ENCODE data around the gene SETDB2.

The SETDB2 gene

GRCh38 chr13:49452725-49453457 is 8.8 kb downstream of the SETDB2 start:
- TF ChIP-seq EZH2 (IDR thresholded peaks at IDR 0.05) (no peak), FOXP2 (optimal IDR thresholded peaks at IDR 0.05; ENCODE audit: control extremely low read depth, extremely low read length, insufficient read depth) (no peak), POLR2AphosphoS5 (IDR thresholded peaks at IDR 0.05; ENCODE audit: borderline replicate concordance, low read depth, low read length) (no peak)
- no peaks in the 10 kb centered on the region for H3K36me3 ChIP-seq (ENCODE audit: insufficient read depth, low read length)

GRCh38 chr13:49453465-49453864 is 9.4 kb downstream of the SETDB2 start:
- TF ChIP-seq POLR2AphosphoS5 (IDR thresholded peaks at IDR 0.05; ENCODE audit: borderline replicate concordance, low read depth, low read length) (no peak), FOXP2 (optimal IDR thresholded peaks at IDR 0.05; ENCODE audit: control extremely low read depth, extremely low read length, insufficient read depth) (no peak), EZH2 (IDR thresholded peaks at IDR 0.05) (no peak)

More at GRCh38 chr13:49452725-49453457, 8.8 kb downstream of the SETDB2 start:
- H3K9ac ChIP-seq (ENCODE audit: insufficient read length): no peak overlapping the region
- DNase-seq (ENCODE audit: low read depth, low spot score): no peak
- H3K9me3 ChIP-seq (ENCODE audit: low read depth, low read length): no peaks in the 10 kb centered on the region
- H3K27ac ChIP-seq: no peak overlapping the region
- H3K4me3 ChIP-seq: no peak overlapping the region

GRCh38 chr13:49454388-49455006 is 10.4 kb downstream of the SETDB2 start:
- DNase-seq (ENCODE audit: low read depth, low spot score): no peak
- Histone ChIP-seq H3K9me3 (ENCODE audit: low read depth, low read length) (no peaks in the 10 kb centered on the region), H3K9ac (ENCODE audit: insufficient read length) (no peak overlapping the region), H3K4me3 (no peak overlapping the region), H3K36me3 (ENCODE audit: insufficient read depth, low read length) (no peaks in the 10 kb centered on the region), H3K27ac (no peak overlapping the region)
- no peak for TF ChIP-seq EZH2 (IDR thresholded peaks at IDR 0.05)
- no peak for TF ChIP-seq FOXP2 (optimal IDR thresholded peaks at IDR 0.05; ENCODE audit: control extremely low read depth, extremely low read length, insufficient read depth)
- no peak for TF ChIP-seq POLR2AphosphoS5 (IDR thresholded peaks at IDR 0.05; ENCODE audit: borderline replicate concordance, low read depth, low read length)

More at GRCh38 chr13:49453465-49453864, 9.4 kb downstream of the SETDB2 start:
- Histone ChIP-seq H3K9me3 (ENCODE audit: low read depth, low read length) (no peaks in the 10 kb centered on the region), H3K36me3 (ENCODE audit: insufficient read depth, low read length) (no peaks in the 10 kb centered on the region), H3K27ac (no peak overlapping the region), H3K4me3 (no peak overlapping the region), H3K9ac (ENCODE audit: insufficient read length) (no peak overlapping the region)
- no peak for DNase-seq (ENCODE audit: low read depth, low spot score)

- H3K9ac ChIP-seq (ENCODE audit: insufficient read length): no peak overlapping the region
- no peak overlapping the region for H3K4me3 ChIP-seq
- H3K9me3 ChIP-seq (ENCODE audit: low read depth, low read length): no peaks in the 10 kb centered on the region
- TF ChIP-seq EZH2 (IDR thresholded peaks at IDR 0.05): no peak
- TF ChIP-seq FOXP2 (optimal IDR thresholded peaks at IDR 0.05; ENCODE audit: control extremely low read depth, extremely low read length, insufficient read depth): no peak
- no peak for TF ChIP-seq POLR2AphosphoS5 (IDR thresholded peaks at IDR 0.05; ENCODE audit: borderline replicate concordance, low read depth, low read length)
- H3K36me3 ChIP-seq (ENCODE audit: insufficient read depth, low read length): no peaks in the 10 kb centered on the region
- DNase-seq (ENCODE audit: low read depth, low spot score): no peak
- H3K27ac ChIP-seq: no peak overlapping the region
Observed at GRCh38 chr13:49455007-49455398, 10.9 kb downstream of the SETDB2 start.

GRCh38 chr13:49456156-49456555 is 12.1 kb downstream of the SETDB2 start:
- no peak overlapping the region for H3K9ac ChIP-seq (ENCODE audit: insufficient read length)
- H3K36me3 ChIP-seq (ENCODE audit: insufficient read depth, low read length): no peaks in the 10 kb centered on the region
- TF ChIP-seq EZH2 (IDR thresholded peaks at IDR 0.05): no peak
- TF ChIP-seq FOXP2 (optimal IDR thresholded peaks at IDR 0.05; ENCODE audit: control extremely low read depth, extremely low read length, insufficient read depth): no peak
- no peak for TF ChIP-seq POLR2AphosphoS5 (IDR thresholded peaks at IDR 0.05; ENCODE audit: borderline replicate concordance, low read depth, low read length)
- H3K9me3 ChIP-seq (ENCODE audit: low read depth, low read length): no peaks in the 10 kb centered on the region
- no peak overlapping the region for H3K27ac ChIP-seq
- no peak overlapping the region for H3K4me3 ChIP-seq
- DNase-seq (ENCODE audit: low read depth, low spot score): no peak

GRCh38 chr13:49457221-49457620 is 13.1 kb downstream of the SETDB2 start:
- no peaks in the 10 kb centered on the region for H3K36me3 ChIP-seq (ENCODE audit: insufficient read depth, low read length)
- no peak for DNase-seq (ENCODE audit: low read depth, low spot score)
- H3K9me3 ChIP-seq (ENCODE audit: low read depth, low read length): no peaks in the 10 kb centered on the region
- no peak overlapping the region for H3K27ac ChIP-seq
- H3K4me3 ChIP-seq: no peak overlapping the region
- TF ChIP-seq FOXP2 (optimal IDR thresholded peaks at IDR 0.05; ENCODE audit: control extremely low read depth, extremely low read length, insufficient read depth): no peak
- TF ChIP-seq POLR2AphosphoS5 (IDR thresholded peaks at IDR 0.05; ENCODE audit: borderline replicate concordance, low read depth, low read length): no peak
- no peak for TF ChIP-seq EZH2 (IDR thresholded peaks at IDR 0.05)
- no peak overlapping the region for H3K9ac ChIP-seq (ENCODE audit: insufficient read length)

- TF ChIP-seq EZH2 (IDR thresholded peaks at IDR 0.05): no peak
- TF ChIP-seq POLR2AphosphoS5 (IDR thresholded peaks at IDR 0.05; ENCODE audit: borderline replicate concordance, low read depth, low read length): no peak
- no peak for TF ChIP-seq FOXP2 (optimal IDR thresholded peaks at IDR 0.05; ENCODE audit: control extremely low read depth, extremely low read length, insufficient read depth)
- H3K27ac ChIP-seq: no peak overlapping the region
- H3K4me3 ChIP-seq: no peak overlapping the region
- peaks cover 2% of the 10 kb centered on the region; the same call in 1 of the 2 replicates for H3K36me3 ChIP-seq (ENCODE audit: insufficient read depth, low read length)
- H3K9me3 ChIP-seq (ENCODE audit: low read depth, low read length): no peaks in the 10 kb centered on the region
- H3K9ac ChIP-seq (ENCODE audit: insufficient read length): no peak overlapping the region
- DNase-seq (ENCODE audit: low read depth, low spot score): no peak
Observed at GRCh38 chr13:49459580-49459979, 15.5 kb downstream of the SETDB2 start.

- TF ChIP-seq POLR2AphosphoS5 (IDR thresholded peaks at IDR 0.05; ENCODE audit: borderline replicate concordance, low read depth, low read length): no peak
- no peak for TF ChIP-seq EZH2 (IDR thresholded peaks at IDR 0.05)
- TF ChIP-seq FOXP2 (optimal IDR thresholded peaks at IDR 0.05; ENCODE audit: control extremely low read depth, extremely low read length, insufficient read depth): no peak
- peaks cover 2% of the 10 kb centered on the region; the same call in 1 of the 2 replicates for H3K36me3 ChIP-seq (ENCODE audit: insufficient read depth, low read length)
Observed at GRCh38 chr13:49464085-49464484, 20.0 kb downstream of the SETDB2 start.

More at GRCh38 chr13:49464085-49464484, 20.0 kb downstream of the SETDB2 start:
- no peak for DNase-seq (ENCODE audit: low read depth, low spot score)
- Histone ChIP-seq H3K27ac (no peak overlapping the region), H3K4me3 (no peak overlapping the region), H3K9me3 (ENCODE audit: low read depth, low read length) (no peaks in the 10 kb centered on the region), H3K9ac (ENCODE audit: insufficient read length) (no peak overlapping the region)
